ENCODE results near the gene ZBTB7C.

The ZBTB7C gene

GRCh38 chr18:48387300-48387699 is 21.9 kb downstream of the ZBTB7C start:
- no peak for DNase-seq

GRCh38 chr18:48385596-48385995 is 23.6 kb downstream of the ZBTB7C start:
- DNase-seq, result no peak

GRCh38 chr18:48376934-48377333 is 32.2 kb downstream of the ZBTB7C start:
- DNase-seq, result no peak

- DNase-seq, result no peak
Measured at GRCh38 chr18:48376406-48376805, 32.8 kb downstream of the ZBTB7C start.

- DNase-seq, result no peak
Measured at GRCh38 chr18:48375150-48375800, 33.9 kb downstream of the ZBTB7C start.

- no peak for DNase-seq
Measured at GRCh38 chr18:48374423-48375149, 34.6 kb downstream of the ZBTB7C start.

- no peak for DNase-seq
Measured at GRCh38 chr18:48371854-48372602, 37.2 kb downstream of the ZBTB7C start.

GRCh38 chr18:48367557-48367956 is 41.6 kb downstream of the ZBTB7C start:
- no peak for DNase-seq

GRCh38 chr18:48365965-48366364 is 43.2 kb downstream of the ZBTB7C start:
- no peak for DNase-seq

- DNase-seq, result no peak
Measured at GRCh38 chr18:48364146-48364545, 45.0 kb downstream of the ZBTB7C start.

- DNase-seq, result no peak
Measured at GRCh38 chr18:48363175-48363574, 46.0 kb downstream of the ZBTB7C start.

GRCh38 chr18:48361801-48362200 is 47.4 kb downstream of the ZBTB7C start:
- DNase-seq, result no peak

GRCh38 chr18:48360376-48361021 is 48.7 kb downstream of the ZBTB7C start:
- DNase-seq, result no peak

GRCh38 chr18:48359626-48360025 is 49.6 kb downstream of the ZBTB7C start:
- DNase-seq, result no peak

GRCh38 chr18:48358868-48359267 is 50.3 kb downstream of the ZBTB7C start:
- no peak for DNase-seq

- no peak for DNase-seq
Measured at GRCh38 chr18:48356909-48357631, 52.1 kb downstream of the ZBTB7C start.

- no peak for DNase-seq
Measured at GRCh38 chr18:48356151-48356745, 52.9 kb downstream of the ZBTB7C start.

- no peak for DNase-seq
Measured at GRCh38 chr18:48355276-48356115, 53.7 kb downstream of the ZBTB7C start.

GRCh38 chr18:48354746-48355260 is 54.4 kb downstream of the ZBTB7C start:
- no peak for DNase-seq

- DNase-seq, result no peak
Measured at GRCh38 chr18:48352051-48352755, 57.0 kb downstream of the ZBTB7C start.
